Peyer's patch (tissue), 4 donors: ENCODE measurements around the gene SLC25A30. TPM values are rescaled to one million over a fixed set of nuclear protein-coding genes. Genes with fewer than 3 reads are reported as not detected.
"Not testable (repeated sequence)": the region's sequence is repeated elsewhere in the genome, so short reads cannot be mapped to it uniquely, and the experiment has no call there.

Source experiments
- DNase-seq, 3 donors: peaks; one replicate each; pipeline ENCODE4 v3.0.0-alpha.2; 2017 to 2019
- H3K27ac ChIP-seq, 4 donors: fragments of 200-600 bp; sonication (generic); one replicate each; pipeline ENCODE4 v1.5.1; 2016 to 2019
- H3K27me3 ChIP-seq, 2 donors: fragments of 200-600 bp; sonication (generic); one replicate each; pipeline ENCODE4 v1.5.1; 2019
- H3K36me3 ChIP-seq, 3 donors: fragments of 200-600 bp; sonication (generic); one replicate each; pipeline ENCODE4 v1.5.1; 2016 to 2019
- H3K4me1 ChIP-seq, 4 donors: fragments of 200-600 bp; sonication (generic); one replicate each; pipeline ENCODE4 v1.5.1; 2016 to 2019
- H3K4me3 ChIP-seq, 4 donors: fragments of 200-600 bp; sonication (generic); 1 replicate in 3 of 4; 2 replicates in 1 of 4; pipeline ENCODE4 v1.5.1; 2016 to 2019; ENCODE audit warnings: mild to moderate bottlenecking in 1 of 4
- H3K9me3 ChIP-seq, 4 donors: fragments of 200-600 bp; sonication (generic); one replicate each; pipeline ENCODE4 v1.5.1; 2016 to 2019; ENCODE audit warnings: mild to moderate bottlenecking in 1 of 4
- POLR2A ChIP-seq, 2 donors: fragments of 450-650 bp; IDR thresholded peaks; one replicate each; pipeline ENCODE4 v1.5.1; 2017; ENCODE audit warnings: antibody characterized with exemption in 2 of 2, mild to moderate bottlenecking in 2 of 2, moderate library complexity in 2 of 2
- total RNA-seq, 4 donors: library from RNA; depleted of rRNA; stranded (reverse); fragments of >200 nt; gene quantifications; one replicate each; pipeline ENCODE4 v1.1.0, GENCODE V29; 2016
- TF ChIP-seq, protein P1 (sequence below), 6 experiments: fragments of 450-650 bp in 4 of 6; fragments of 200-600 bp in 2 of 6; sonication (generic) in 1 of 6; IDR thresholded peaks; one replicate each; pipeline ENCODE4 v1.5.1; 2017 to 2019; ENCODE audit warnings: antibody characterized with exemption in 6 of 6, mild to moderate bottlenecking in 3 of 6, moderate library complexity in 1 of 6

SLC25A30 gene
- total RNA-seq, 4 donors from 2014 or later = 5.5 to 16.5 (median 8.8) TPM

DNA sequence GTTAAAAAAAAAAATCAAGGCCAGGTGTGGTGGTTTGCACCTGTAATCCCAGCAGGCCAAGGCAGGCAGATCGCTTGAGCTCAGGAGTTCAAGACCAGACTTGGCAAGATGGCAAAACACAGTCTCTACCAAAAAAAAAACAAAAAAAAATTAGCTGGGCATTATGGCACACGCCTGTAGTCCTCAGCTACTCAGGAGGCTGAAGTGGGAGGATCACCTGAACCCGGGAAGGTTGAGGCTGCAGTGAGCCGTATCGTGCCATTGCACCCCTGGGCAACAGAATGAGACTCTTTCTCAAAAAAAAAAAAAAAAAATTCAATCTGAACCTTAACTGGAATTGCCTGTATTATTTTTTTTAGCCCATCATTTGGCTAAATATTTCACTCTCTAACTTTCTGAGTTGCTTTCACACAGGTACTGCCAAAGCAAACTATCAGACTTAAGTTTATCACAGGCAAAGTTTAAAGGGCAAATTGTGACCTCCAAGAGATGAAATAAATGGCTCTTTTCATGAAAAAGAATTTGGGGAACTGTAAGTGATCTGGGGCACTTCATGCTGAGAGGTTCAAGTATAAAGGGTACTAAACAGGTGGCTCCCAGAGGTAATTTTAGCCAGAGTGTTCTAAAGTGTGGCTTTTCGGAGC is 14.7 kb upstream of the SLC25A30 start:
- H3K4me1 ChIP-seq = peaks cover 0 to 3% (median 0%) of the 10 kb centered on the region in 4 donors
- peak overlapping the region in 1 of 4 donors; percentile 34 for H3K27ac ChIP-seq
- H3K9me3 ChIP-seq = no peaks in the 10 kb centered on the region

GRCh38 chr13:45426056-45426841 is 8.1 kb upstream of the SLC25A30 start:
- not testable (repeated sequence) for H3K27me3 ChIP-seq, H3K4me3 ChIP-seq, H3K9me3 ChIP-seq, H3K27ac ChIP-seq, H3K36me3 ChIP-seq, DNase-seq, H3K4me1 ChIP-seq

More for the DNA sequence above, 14.7 kb upstream of the SLC25A30 start:
- no peak for DNase-seq
- H3K27me3 ChIP-seq = no peaks in the 10 kb centered on the region
- TF ChIP-seq, protein P1, sequence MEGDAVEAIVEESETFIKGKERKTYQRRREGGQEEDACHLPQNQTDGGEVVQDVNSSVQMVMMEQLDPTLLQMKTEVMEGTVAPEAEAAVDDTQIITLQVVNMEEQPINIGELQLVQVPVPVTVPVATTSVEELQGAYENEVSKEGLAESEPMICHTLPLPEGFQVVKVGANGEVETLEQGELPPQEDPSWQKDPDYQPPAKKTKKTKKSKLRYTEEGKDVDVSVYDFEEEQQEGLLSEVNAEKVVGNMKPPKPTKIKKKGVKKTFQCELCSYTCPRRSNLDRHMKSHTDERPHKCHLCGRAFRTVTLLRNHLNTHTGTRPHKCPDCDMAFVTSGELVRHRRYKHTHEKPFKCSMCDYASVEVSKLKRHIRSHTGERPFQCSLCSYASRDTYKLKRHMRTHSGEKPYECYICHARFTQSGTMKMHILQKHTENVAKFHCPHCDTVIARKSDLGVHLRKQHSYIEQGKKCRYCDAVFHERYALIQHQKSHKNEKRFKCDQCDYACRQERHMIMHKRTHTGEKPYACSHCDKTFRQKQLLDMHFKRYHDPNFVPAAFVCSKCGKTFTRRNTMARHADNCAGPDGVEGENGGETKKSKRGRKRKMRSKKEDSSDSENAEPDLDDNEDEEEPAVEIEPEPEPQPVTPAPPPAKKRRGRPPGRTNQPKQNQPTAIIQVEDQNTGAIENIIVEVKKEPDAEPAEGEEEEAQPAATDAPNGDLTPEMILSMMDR (IDR thresholded peaks at IDR 0.05) = no peak
- no peak for TF ChIP-seq POLR2A (IDR thresholded peaks at IDR 0.05)
- no peaks in the 10 kb centered on the region for H3K36me3 ChIP-seq
- no peak overlapping the region for H3K4me3 ChIP-seq

GRCh38 chr13:45422731-45423292 is 4.6 kb upstream of the SLC25A30 start:
- H3K27me3 ChIP-seq = no peaks in the 10 kb centered on the region
- H3K27ac ChIP-seq = peak overlapping the region in 1 of 4 donors; percentile 35
- H3K4me1 ChIP-seq = no peaks in the 10 kb centered on the region
- TF ChIP-seq POLR2A (IDR thresholded peaks at IDR 0.05) = no peak
- TF ChIP-seq, protein P1 (IDR thresholded peaks at IDR 0.05) = no peak
- no peak overlapping the region for H3K4me3 ChIP-seq
- DNase-seq = no peak
- no peaks in the 10 kb centered on the region for H3K36me3 ChIP-seq
- H3K9me3 ChIP-seq = no peaks in the 10 kb centered on the region

GRCh38 chr13:45419945-45420344 is 1.8 kb upstream of the SLC25A30 start:
- H3K4me1 ChIP-seq = peaks cover 0 to 17% (median 3%) of the 10 kb centered on the region in 4 donors
- no peak overlapping the region for H3K4me3 ChIP-seq
- no peaks in the 10 kb centered on the region for H3K27me3 ChIP-seq
- no peaks in the 10 kb centered on the region for H3K9me3 ChIP-seq
- no peak for TF ChIP-seq POLR2A (IDR thresholded peaks at IDR 0.05)
- TF ChIP-seq, protein P1 (IDR thresholded peaks at IDR 0.05) = no peak
- no peak overlapping the region for H3K27ac ChIP-seq
- no peaks in the 10 kb centered on the region for H3K36me3 ChIP-seq
- no peak for DNase-seq

DNA sequence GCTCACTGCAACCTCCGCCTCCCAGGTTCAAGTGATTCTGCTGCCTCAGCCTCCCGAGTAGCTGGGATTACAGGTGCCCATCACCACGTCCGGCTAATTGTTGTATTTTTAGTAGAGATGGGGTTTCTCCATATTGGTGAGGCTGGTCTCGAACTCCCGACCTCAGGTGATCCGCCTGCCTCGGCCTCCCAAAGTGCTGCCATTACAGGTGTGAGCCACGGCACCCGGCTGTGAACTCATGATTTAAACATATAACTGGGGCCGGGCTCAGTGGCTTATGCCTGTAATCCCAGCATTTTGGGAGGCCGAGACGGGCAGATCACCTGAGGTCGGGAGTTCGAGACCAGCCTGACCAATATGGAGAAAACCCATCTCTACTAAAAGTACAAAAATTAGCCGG is 1.2 kb upstream of the SLC25A30 start:
- not testable (repeated sequence) for H3K9me3 ChIP-seq, H3K4me3 ChIP-seq, H3K27ac ChIP-seq, H3K36me3 ChIP-seq, H3K27me3 ChIP-seq, DNase-seq
- peaks cover 0 to 20% (median 3%) of the 10 kb centered on the region in 4 donors for H3K4me1 ChIP-seq

DNA sequence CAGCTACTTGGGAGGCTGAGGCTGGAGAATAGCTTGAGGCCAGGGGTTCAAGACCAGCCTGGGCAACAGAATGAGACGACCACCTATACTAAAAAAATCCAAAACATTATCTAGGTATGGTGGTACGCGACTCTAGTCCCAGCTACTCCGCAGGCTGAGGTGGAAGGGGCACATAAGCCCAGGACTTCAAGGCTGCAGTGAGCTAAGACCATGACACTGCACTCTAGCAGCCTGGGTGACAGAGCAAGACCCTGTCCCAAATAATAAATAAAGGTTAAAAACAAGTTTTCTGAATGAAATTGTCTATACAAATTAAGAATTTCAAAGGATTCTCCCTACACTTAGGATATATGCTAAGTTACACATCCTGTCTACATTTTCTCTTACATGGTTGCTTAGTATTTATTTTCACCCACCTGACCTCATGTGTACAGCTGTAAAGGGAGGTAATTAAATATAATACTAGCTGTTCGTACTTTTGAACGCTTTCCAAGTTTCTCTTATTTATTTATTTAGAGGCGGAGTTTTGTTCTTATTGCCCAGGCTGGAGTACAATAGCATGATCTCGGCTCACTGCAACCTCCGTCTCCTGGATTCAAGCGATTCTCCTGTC is 1.6 kb downstream of the SLC25A30 start:
- TF ChIP-seq, protein P1 (IDR thresholded peaks at IDR 0.05) = no peak
- TF ChIP-seq POLR2A (IDR thresholded peaks at IDR 0.05) = peak in 1 of 2 donors; percentile 23
- no peaks in the 10 kb centered on the region for H3K36me3 ChIP-seq
- peak overlapping the region; percentile 55 to 92 (median 76) for H3K4me3 ChIP-seq
- no peak for DNase-seq
- H3K4me1 ChIP-seq = peaks cover 0 to 20% (median 3%) of the 10 kb centered on the region in 4 donors
- H3K27ac ChIP-seq = peak overlapping the region; percentile 83 to 95 (median 92)
- no peaks in the 10 kb centered on the region for H3K27me3 ChIP-seq
- H3K9me3 ChIP-seq = no peaks in the 10 kb centered on the region
